Measurements from ENCODE around the gene TXNRD2.

TXNRD2 gene

DNA sequence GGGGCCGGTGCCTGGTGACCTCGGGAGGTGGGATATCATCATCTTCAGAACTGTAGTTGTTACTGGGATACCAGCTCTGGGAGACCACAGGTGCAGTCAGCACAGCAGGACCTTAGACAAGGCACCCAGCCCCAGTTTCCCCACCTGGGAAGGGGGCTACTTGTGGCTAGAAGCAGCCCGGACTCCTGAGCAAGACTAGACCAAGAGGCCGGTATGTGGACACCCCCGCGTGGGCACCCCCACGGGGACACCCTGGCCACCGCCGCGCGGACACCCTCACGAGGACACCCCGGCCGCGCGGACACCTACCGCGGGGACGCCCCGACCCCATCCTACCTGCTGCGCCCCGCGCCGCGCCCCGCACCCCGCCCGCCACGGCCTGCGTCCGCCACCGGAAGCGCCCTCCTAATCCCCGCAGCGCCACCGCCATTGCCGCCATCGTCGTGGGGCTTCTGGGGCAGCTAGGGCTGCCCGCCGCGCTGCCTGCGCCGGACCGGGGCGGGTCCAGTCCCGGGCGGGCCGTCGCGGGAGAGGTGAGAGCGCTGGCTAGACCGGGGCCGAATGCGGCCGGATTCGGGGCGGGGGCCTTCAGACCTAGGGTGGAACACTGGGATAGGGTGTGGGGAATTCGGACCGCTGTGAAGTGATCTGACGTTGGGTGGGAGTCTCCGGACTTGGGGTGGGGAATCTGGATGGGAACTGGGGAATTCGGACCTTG lies at the start of gene TXNRD2, which contains the start of gene COMT:
TXNRD2 (minus strand) TSS at position 454 of the 718 bp plus-strand sequence; CDS start at position 439, 15 bp downstream.
COMT (plus strand) TSS at position 408 of the 718 bp plus-strand sequence. CDS start 20,755 bp downstream, outside the sequence.
- DNase-seq (ENCODE audit: low spot score), result peak; percentile 49

DNA sequence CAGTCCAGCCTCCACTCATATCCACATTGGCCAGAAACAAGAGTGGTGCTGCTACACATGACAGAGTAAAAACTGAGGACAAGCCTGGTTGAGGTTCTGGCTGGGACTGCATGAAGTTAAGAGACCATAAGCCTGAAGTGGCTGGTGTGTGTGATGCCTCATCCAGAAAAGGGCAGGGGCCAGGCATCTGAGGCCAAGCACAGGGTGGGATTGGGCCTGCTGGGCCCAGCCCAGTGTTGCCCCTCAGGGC lies 49.7 kb upstream of the TXNRD2 start:
- DNase-seq (ENCODE audit: low spot score), result no peak

DNA sequence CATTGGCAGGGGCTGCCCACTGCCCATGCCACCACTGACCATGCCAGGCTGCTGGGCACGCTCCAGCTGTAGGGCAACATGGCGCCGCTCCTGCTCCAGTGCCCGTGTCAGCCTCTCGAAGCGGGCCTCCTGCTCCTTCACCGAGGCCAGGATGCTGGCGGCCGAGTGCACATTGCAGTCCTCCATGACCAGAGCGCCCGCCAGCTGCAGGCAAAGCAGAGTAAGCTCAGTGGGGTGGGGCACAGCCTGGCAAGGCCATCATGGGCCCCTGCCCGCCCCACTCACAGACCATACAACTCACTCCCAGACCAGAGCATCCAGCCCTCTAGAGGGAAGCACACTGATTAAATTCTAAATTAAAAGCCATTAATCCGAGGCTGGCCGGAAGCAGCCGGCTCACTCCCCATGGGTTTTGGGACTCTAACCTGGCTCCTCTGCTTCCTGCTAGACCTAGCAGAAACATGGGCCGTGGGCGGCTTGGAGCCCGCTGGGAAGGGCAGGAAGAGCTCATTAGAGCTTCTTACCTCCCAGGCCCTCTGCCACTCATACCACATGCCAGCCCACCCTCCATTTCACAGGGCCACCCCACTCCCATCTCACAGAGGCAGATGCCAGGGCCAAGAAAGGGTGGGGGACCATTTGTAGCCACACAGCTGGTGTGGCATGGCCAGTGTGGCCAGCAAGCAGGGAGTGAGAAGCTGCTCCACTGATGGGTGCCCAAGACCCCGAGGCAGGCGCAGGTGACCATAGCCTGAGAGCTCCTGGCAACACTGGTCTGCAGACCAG lies 49.2 kb upstream of the TXNRD2 start:
- no peak for DNase-seq (ENCODE audit: low spot score)

DNA sequence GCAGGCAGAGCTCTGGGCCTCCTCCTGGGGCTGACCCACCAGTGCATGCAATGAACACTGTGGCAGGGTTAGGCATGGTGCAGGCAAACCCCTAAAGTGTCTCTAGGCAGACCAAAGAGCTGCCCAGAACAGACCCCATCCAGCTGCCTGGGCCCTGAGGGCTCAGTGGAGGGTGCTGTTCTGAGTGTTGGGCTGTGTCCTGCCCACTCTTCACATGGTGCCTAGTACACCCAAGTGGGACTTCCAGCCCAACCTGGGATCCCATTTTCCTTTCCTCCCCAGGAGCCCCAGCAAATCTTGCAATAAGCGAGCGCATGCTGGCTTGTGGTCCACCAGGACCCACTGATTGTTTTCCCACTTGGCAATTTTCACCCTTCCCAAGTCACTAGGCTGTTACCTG lies 48.6 kb upstream of the TXNRD2 start:
- DNase-seq (ENCODE audit: low spot score), result no peak

DNA sequence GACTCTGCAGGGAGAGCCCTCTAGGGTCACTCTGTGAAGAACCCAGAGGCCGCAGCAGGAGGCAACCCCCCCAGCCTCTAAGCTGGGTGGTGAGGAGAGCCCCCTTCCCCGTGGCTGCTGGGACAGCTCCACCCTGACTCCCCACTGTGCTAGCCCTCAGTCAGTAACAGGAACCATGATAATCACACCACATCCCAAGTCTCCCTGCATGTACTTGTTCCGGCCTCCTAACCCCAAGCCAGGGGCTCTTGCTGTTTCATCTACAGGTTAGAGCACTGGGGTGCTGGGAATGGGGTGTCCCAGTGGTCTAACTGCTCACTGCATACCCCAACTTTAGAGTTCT lies 48.1 kb upstream of the TXNRD2 start:
- DNase-seq (ENCODE audit: low spot score), result no peak

DNA sequence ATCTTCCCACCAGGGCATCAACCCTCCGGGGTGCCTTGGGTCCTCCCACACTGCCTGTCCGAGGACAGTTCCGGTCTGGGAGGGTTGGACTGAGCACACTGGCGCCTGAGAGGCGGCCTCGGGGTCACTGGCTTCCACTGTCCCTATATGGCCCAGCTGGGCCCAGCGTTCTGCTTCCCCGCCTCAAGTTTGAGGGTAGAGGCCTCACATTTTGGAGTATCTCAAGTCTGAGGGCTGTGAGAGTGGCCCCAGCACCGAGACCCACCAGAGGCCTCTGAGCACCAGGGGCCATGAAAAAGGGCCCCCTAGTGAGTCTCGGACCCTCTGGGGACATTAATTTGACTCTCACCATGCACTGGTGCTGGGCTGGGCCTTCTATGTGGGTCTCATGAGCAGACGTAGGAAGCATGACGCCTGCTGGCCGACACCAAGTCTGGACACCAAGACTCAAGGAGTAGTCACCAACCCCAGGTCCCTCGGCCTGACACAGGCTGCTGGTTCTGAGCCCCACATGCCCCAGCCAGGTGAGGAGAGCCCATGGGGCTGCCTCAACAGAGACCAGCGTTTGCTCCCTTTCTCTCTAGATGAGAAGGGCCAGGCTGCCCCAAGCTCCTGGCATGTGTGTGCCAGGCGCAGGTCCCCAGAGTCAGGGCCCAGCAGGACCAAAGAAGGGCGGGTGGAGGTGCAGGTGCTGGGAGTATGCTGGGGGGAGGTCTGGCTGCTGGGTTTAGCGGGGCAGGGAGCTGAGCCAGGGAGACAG lies 47.5 kb upstream of the TXNRD2 start:
- DNase-seq (ENCODE audit: low spot score), result no peak

DNA sequence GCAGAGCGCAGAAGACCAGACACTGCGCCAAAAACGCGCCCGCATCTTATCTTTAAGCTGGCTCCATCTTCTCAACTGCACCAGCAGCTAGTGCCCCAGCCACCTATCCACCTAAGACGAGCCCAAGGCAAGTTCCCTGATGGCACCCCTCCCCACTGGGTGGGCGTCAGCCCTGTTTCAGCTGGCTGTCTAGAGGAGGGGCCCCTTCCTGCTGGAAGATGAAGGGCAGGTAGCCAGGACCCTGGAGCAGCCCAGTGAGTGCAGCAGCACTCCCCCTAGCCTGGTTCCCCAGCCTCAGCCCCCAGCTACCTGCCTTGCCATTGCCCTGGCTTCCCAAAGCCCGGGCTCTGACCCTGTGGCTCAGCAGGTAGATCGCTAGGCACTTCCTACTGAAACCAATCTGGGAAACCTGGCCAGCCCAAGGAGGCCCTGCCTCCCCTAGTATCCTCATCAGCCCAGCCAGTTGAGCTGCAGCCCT lies 46.8 kb upstream of the TXNRD2 start:
- no peak for DNase-seq (ENCODE audit: low spot score)

DNA sequence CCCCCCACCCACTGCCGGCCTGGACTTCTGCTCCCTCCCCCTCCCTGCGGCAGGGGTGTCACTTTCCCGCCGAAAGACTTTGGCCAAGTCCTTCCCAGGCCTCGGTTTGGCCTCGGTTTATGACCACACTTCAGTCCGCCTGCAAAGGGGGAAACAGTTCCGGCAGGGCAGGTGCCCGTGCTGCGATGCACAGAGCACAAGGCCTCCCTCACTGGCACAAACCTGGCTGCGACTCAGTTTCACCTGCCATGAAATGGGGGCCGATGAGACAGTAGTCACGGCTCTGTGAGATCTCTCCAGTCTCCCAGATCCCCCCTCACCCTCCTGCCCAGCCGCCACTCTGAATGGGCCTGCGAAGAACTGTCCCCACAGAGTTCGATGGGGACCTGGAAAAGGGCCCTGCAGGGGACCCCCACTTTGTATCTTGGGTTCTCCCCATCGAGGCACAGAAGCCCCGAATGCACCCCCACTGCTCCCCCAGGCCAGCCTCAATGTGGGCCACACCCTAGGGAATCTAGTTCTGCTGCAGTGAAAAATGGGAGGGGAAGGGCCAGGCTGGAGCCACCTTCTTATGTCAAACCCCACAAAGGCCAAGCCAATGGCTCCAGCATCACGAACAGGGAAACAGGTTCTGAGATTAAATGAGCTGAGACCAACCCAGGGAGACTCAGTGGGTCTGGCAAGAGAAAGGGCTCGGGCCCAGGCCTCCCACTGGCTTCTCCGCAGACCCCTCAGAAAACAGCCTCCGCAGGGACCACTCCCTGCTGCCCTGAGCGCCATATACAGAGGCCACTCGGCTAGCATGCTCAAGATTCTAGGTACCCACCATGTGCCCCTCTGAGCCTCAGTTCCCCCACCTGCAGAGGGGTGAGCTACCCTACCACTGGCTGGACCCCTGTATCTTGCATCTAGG lies 46.0 kb upstream of the TXNRD2 start:
- no peak for DNase-seq (ENCODE audit: low spot score)

DNA sequence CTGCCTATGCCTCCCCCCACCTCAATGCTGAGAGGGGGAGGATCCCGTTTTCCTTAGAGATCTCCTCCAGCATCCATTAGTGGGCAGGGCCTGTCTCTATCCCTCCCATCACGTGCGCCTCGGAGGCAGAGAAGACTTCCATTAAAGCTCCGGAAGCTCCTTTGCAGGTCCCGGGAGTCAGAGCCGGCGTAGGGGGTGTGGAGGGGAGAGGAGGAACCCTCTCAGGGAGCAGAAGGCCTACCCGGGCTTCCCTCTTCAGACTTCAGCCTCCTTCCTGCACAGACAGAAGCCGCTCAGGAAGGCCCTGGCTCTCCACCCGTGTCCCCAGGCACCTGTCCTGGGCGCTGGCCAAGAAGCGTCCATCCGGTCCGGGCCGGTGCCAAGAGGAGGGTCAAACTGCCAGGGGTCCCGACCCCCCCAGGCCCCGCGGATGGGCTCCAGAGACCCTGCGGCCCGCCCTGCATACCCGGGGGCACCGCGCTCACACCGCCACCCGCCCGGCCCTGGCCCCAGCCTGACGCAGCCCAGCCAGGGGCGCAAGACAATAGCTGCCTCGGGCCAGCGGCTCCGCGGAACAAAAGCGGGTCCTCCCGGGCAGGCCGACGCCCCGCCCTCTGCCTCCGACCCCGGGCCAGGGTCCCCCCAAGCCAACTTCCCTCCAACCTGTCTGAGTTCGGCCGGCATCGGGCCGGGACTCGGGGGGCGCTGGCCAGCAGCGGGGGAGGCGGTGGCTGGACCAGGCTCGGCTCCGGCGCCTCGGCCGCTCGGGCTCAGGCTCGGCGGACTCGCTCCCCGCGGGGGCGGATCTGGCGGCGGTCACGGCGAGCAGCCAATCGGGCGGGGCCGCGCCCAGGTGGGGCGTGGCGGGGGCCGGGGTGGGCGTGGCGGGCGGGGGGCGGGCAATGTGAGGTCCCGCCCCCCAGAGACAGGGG lies 45.1 kb upstream of the TXNRD2 start:
- DNase-seq (ENCODE audit: low spot score), result peak; percentile 66

DNA sequence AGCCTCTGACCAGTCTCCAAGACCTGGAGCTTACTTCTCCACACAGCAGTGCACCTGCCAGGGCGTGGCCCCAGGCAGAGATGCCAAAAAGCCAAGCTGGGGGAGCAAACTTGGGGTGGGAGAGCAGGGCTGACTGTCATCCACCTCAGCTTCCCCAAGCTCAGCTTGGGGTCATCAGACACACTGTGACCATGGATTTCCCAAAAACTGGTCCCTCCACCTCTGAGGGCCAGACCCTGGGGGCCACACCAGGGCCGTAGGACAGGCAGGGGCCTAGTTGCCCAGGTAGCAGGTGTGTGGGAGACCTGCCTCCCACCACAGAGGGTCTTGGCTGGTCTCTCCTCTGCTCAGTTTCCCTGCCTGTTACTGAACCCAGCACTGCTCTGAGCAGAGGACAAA lies 44.4 kb upstream of the TXNRD2 start:
- DNase-seq (ENCODE audit: low spot score), result no peak

DNA sequence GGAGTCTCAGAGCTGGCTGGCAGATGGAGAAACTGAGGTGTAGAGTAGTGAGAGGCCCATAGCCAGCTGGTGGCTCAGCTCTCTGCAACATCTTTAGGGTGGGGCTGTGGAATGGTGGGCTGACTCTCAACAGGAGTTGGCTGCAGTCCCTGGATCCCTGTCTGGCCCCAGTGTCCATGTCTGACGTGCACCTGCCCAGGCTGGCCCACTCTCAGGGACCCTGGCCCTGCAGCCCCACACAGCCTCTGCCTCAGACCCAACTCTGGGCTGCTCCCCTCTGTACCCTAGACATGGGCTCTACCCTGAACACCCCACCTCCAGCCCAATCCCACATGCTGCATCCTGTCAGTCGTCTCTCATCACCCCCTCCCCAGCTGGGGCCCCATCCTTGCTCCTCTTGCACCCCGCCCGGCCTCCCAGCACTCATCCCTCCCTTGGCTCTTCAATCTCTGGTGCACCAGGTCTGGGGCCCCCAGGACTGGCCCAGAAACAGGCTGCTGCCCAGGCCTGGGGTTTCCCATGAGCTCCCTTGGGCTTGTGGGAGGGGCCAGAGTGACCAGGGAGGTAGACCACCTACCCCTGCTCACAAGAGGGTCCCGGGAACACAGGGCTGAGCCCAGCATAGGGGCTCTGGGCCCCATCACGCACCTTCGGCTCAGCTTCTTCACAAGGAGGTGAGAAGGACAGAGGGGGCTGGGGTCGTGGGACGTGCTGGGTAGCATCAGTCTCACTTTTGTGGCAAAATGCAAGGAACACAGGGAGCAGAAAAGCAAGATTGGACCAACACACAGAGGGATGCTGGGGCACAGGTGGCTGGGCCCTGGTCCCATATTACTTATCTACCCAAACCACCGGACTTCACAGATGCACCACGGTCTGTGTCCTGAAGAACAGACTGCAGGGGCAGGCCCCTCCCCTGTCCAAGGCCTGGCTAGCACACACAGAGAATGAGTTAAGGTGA lies 43.5 kb upstream of the TXNRD2 start:
- no peak for DNase-seq (ENCODE audit: low spot score)

DNA sequence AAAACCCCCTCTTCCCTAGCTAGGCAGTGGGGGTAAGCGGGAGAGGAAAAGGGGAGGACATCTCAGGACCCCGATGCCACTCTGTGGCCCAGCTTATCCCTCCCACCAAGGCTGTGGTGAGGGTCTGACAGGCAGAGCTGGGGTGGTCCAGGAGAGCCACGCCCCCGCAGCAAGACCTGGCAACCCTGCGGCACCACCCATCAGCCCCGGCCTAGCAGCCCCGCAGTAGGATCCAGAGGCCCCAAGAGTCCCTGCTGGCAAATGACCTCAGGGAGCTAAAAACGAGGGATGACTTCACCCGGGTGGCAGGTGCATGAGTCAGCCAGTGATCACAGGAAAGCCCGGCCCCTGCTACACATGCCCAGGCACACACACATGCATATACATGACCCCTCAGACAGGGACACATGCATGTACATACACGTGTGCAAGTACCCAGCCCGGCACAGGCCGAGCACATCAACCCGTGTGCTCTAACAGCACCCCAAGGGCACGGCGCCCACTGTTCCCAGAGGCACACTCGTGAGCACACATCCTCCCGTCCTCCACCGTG lies 42.7 kb upstream of the TXNRD2 start:
- peak; percentile 44 for DNase-seq (ENCODE audit: low spot score)

DNA sequence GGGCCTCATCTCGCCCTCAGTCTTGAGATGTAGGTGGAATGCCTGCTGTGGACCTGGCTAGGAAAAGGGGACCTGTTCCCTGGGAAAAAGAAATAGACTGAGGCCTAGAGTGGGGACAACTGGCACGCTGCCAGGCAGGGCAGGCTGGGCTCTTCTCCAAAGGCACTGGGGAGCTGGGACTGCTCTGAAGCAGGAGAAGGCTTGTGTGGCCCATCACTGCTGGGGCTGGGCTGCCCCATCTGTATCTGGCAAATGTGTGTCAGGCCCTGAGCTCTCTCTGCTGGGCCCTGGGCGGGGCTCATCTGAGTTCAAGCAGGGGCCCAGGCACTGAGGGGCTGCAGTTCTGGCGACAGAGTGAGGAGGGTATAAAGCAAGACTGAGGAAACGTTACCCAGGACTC lies 42.1 kb upstream of the TXNRD2 start:
- DNase-seq (ENCODE audit: low spot score), result no peak

DNA sequence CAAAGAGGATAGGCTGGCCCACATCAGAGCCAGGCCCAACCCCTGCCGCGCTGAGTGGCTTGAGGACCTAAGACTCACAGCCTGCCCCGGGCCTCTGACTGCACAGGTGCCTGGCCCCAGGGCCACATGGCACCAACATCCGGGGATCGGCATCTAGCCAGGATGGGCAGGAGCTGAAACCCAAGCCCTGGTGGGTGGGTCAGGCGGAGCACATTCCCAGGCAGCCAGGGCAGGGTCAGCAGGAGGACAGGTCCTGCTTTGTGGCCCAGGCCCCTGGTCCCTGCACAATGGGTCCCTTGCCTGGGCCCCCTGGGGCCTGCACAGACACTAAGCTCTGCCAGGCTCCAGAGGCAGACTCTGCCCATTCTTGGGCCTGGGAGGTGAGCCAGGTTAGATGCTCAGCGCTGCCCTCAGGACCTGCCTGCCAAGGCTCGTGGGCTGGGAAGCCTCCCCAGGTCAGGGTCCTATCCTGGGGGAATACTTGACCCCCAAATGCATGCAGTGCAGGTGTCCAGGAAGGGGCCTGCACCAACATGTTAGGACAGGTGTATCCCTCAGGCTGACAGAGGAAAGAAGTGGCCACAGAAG lies 41.5 kb upstream of the TXNRD2 start:
- no peak for DNase-seq (ENCODE audit: low spot score)

DNA sequence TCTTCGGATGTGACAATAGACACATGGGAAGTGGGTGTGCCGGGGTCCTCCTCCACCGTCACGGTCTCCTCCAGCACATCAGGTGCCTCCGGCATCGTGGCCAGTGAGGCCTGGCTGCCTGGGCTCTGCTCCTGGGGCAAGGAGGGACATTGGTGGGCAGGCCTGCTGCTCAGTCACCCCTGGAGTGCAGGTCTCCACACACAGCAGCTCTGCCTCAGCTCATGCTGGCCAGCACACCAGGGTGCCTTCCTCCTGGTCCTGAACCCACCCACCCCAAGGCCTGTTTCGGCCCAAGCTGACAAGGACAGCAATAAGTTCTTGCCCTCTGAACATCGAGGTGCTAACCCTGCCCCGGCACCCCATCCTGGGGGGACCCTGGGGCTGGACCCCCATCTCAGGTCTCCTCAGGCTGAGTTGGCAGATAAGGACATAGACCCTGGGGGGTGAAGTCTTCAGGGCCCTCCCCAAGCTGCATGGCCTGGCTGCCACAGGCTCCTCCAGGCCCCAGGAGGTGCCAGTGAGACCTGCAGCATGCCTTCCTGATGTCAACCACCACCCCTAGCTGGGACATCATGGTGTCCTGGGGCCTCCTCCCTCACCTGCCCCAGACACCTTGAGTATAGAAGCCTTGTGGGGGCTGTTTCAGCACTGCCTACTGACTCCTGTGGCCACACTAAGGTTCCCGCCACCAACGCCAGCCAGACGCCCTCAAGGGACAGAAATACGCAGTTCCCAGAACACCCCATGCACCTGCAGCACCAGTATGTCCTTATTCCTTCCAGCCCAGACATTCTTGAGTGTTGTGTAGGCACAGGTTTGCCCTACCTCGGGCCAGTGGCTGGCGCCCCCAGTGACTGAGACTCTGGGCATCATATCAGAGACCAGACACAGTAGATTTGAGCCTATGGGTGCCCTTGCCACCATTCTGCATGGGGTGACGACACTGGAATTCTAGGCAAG lies 40.6 kb upstream of the TXNRD2 start:
- DNase-seq (ENCODE audit: low spot score), result no peak

DNA sequence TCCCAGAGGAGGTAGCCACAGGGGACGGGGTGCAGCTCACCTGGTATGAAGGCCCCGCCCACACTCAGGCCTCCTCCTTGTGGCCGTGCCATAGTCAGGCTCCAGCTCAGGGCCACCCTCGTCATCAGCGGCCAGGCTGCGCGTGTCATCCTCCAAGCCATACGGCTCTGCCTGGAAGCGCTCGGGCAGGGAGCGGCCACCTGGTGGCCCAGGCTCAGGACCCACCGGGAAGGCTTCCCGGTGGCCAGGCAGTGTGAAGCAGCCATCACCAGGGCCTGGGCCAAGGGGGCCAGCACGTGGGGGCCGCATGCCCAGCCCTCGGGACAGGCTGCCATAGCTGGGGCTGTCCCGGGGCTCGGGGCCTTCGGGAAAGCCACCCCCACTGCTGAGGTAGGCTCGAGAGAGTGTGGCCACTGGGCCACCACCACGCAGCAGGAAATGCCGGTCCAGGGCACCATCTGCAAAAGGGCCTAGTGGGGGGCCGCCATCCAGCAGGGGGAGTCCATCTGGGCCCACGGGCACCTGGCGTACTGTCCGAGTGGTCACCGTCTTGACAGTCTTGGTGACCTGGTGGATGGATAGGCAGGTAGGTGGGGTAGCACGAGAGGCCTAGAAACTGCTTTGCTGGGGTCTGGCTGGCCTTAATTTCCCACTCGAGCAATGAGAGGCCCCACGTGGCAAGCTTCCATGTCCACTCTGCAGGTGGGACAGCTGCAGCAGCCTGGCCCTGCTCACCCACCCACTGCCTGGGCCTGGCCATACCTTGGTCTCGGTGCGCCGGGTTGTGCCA lies 39.7 kb upstream of the TXNRD2 start:
- no peak for DNase-seq (ENCODE audit: low spot score)

DNA sequence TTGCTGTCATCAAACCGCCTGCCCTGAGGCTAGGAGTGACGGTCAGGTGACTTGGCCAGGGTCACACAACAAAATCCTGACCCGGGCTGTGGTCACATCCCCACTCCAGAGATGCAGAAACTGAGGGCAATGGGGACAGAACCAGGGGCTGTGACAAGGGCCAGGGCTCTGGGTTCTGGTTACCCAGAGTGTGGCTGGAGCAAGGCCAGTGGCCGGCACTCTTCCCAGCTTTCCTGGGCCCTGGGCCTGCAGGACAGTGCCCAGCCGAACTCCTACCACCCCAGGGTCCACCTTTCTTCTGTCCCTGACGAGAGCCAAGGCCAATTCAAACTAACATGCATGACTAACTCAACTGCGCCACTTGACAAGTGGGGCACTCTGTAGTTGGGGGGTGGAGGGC lies 39.1 kb upstream of the TXNRD2 start:
- no peak for DNase-seq (ENCODE audit: low spot score)
